Vagina (tissue), 2 donors: ENCODE results near the gene MSH6.

Experiments used
- POLR2A ChIP-seq, 2 donors: fragments of 450-650 bp; IDR thresholded peaks; one replicate each; pipeline ENCODE4 v1.6.1; 2017; ENCODE audit warnings: antibody characterized with exemption in 2 of 2, mild to moderate bottlenecking in 2 of 2, moderate library complexity in 2 of 2
- TF ChIP-seq, protein P1 (sequence below), 3 experiments: fragments of 450-650 bp in 2 of 3; fragments of 200-600 bp in 1 of 3; sonication (generic) in 1 of 3; IDR thresholded peaks; one replicate each; pipeline ENCODE4 v1.5.1; 2017 to 2019; ENCODE audit warnings: antibody characterized with exemption in 3 of 3, mild to moderate bottlenecking in 2 of 3, moderate library complexity in 2 of 3

DNA sequence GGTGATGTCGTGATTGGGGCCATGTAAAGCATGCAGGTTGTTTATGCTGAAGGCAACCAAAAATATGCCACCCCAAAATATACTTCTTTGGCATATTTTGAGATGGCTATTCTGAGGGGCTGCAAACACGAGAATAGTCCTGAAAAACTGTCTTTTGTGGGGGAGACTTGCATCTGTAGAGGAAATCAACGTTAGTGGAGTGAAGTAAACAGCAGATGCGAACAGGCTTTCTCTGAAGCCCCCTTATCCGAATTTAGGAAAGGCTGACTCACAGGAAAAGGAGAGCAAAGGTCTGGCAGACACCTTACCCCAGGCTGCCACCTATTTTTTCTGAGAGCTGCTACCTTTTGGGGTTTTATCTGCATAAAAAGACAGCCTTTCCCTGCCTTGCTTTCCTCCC lies 44.6 kb upstream of the MSH6 start:
- no peak for TF ChIP-seq POLR2A (IDR thresholded peaks at IDR 0.05)
- TF ChIP-seq, protein P1, sequence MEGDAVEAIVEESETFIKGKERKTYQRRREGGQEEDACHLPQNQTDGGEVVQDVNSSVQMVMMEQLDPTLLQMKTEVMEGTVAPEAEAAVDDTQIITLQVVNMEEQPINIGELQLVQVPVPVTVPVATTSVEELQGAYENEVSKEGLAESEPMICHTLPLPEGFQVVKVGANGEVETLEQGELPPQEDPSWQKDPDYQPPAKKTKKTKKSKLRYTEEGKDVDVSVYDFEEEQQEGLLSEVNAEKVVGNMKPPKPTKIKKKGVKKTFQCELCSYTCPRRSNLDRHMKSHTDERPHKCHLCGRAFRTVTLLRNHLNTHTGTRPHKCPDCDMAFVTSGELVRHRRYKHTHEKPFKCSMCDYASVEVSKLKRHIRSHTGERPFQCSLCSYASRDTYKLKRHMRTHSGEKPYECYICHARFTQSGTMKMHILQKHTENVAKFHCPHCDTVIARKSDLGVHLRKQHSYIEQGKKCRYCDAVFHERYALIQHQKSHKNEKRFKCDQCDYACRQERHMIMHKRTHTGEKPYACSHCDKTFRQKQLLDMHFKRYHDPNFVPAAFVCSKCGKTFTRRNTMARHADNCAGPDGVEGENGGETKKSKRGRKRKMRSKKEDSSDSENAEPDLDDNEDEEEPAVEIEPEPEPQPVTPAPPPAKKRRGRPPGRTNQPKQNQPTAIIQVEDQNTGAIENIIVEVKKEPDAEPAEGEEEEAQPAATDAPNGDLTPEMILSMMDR (IDR thresholded peaks at IDR 0.05) = no peak
